Tongue (tissue), 3 donors: ENCODE results near the gene TNFSF9. TPM values are rescaled to one million over a fixed set of nuclear protein-coding genes. Genes with fewer than 3 reads are reported as not detected.
"Not testable (repeated sequence)": the region's sequence is repeated elsewhere in the genome, so short reads cannot be mapped to it uniquely, and the experiment has no call there.

Experiments
- DNase-seq: peaks from one replicate; pipeline ENCODE4 v3.0.0-alpha.2; 2015
- small RNA-seq: library from RNA; depleted of rRNA; stranded (forward); fragments of <200 nt; gene quantifications from one replicate; pipeline ENCODE3, GENCODE V24; 2014; ENCODE audit warnings: low replicate concordance
- total RNA-seq: library from RNA; depleted of rRNA; stranded (reverse); fragments of >200 nt; gene quantifications from one replicate; pipeline ENCODE4 v1.2.3, GENCODE V29; 2014

The TNFSF9 gene
- total RNA-seq, 1 donor from 2014 or later = 0.62 TPM

DNA sequence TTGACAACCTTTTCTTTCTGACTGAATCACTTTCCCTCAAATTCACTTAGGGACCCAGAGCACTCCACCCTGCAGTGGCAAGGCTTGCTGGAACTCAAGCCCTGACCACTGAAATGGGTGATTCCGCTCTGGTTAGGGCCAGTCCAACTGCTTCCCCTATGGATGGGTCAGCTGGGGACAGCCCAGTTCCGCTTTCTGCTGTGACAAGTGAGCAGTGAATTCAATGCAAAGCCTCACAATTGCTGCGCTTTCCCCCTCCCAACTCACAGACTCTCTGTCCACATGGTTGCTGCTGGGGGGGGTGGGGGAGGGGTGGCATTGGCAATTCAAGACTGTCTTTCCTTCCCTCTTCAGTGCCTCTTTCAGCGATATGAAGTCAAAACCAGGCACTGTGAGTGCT is 41.4 kb downstream of the TNFSF9 start:
- DNase-seq = no peak

DNA sequence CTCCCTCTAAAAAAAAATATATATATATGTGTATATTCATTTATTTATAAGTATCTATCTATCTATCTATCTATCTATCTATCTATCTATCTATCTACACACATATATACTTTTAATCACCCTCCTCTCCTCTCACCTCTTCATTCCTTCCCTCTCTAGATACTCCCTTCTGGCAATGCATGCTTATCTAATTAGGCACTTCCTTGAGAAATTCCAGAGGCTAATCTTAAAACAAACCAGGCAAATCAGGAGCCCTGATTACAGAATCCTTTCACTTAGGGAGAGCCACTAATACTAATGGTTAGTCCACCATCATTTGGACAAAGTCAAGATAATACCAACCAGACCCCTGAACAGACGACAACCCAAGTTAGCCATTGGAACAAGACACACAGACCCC is 42.5 kb downstream of the TNFSF9 start:
- no peak for DNase-seq

DNA sequence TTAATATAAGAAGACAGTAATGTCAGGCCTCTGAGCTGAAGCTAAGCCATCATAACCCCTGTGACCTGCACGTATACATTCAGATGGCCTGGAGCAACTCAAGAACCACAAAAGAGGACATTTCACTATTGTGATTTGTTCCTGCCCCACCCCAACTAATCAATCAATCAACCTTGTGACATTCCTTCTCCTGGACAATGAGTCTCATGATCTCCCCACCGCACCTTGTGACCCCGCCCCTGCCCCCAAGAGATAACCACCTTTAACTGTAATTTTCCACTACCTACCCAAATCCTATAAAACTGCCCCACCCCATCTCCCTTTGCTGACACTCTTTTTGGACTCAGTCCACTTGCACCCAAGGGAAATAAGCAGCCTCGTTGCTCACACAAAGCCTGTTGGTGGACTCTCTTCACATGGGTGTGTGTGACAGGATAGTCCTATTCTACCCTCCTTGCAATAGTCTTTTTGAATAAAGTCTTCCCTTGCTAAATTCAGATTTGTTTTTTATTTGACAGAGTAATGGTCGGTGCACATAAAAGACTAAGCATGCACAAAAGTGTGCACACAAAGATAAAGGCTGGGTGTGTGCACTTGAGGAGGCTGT is 46.1 kb downstream of the TNFSF9 start:
- no peak for DNase-seq

DNA sequence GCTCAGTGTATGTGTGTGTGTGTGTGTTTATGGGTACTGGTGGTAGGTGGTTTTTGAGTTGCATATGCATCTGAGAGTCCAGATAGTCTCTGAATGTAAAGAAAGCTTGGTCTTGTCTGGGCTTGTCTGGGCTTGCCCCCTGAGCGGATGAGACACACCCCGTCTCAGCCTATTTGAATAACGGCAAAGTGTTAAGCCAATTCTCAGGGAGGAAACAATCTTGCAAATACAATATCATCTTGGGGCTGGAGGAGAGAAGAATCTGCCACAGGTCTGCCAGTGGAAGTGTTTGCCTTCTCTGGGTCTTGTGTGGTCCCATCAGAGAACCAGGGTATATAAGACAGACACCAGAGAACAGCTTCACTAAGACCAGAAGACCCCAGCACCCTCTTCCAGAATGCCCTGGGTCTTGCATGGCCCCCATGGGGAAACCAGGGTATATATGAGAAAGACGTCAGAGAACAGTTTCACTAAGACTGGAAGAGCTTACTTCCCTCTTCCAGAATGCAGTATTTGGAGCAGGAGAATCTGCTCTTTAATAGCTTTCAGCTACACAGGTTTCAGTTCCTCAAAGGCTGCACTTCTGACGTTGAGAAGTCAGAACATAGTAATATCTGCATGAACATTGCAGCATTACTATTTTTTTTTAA is 46.8 kb downstream of the TNFSF9 start:
- DNase-seq = no peak

DNA sequence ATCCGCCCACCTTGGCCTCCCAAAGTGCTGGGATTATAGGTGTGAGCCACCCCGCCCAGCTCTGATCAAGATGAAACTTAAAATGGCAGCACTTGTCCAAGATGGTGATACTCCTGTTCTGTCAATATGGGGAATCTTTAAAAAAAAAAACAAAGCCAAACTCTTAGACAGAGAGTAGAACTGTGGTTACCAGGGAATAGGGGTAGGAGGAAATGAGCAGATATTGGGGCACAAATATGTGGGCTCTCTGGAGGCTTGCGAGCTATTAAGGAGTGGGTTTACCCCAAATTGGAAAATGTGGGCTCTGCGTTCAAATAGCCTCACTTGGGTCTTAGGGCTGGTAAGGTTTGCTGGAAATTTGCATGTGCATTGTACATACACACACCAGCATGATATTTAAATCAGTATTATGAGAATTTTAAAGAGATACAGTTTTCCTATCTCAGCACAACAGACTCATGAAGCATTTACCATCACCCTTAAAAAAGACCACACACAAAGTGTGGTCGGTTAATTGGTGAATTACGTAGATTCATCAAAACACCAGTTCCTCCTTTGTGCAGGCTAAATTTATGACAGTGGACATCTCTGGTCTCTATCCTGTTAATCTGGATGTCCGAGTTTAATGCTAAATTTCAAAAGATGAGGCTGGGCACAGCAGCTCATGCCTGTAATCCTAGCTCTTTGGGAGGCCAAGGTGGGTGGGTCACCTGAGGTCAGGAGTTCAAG is 48.8 kb downstream of the TNFSF9 start:
- DNase-seq = no peak

DNA sequence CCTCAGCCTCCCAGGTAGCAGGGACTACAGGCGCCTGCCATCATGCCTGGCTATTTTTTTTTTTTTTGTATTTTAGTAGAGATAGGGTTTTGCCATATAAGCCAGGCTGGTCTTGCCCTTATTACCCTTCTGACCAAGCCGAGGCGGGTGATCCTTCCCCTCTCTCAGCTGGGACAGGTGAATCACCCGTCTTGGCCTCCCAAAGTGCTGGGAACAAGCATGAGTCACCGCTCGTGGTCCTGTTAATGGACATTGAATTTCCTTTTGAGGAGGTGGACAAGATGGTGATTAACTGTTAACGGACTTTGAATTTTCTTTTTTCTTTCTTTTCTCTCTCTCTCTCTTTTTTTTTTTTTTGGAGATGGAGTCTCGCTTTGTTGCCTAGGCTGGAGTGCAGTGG is 49.5 kb downstream of the TNFSF9 start:
- no peak for DNase-seq

DNA sequence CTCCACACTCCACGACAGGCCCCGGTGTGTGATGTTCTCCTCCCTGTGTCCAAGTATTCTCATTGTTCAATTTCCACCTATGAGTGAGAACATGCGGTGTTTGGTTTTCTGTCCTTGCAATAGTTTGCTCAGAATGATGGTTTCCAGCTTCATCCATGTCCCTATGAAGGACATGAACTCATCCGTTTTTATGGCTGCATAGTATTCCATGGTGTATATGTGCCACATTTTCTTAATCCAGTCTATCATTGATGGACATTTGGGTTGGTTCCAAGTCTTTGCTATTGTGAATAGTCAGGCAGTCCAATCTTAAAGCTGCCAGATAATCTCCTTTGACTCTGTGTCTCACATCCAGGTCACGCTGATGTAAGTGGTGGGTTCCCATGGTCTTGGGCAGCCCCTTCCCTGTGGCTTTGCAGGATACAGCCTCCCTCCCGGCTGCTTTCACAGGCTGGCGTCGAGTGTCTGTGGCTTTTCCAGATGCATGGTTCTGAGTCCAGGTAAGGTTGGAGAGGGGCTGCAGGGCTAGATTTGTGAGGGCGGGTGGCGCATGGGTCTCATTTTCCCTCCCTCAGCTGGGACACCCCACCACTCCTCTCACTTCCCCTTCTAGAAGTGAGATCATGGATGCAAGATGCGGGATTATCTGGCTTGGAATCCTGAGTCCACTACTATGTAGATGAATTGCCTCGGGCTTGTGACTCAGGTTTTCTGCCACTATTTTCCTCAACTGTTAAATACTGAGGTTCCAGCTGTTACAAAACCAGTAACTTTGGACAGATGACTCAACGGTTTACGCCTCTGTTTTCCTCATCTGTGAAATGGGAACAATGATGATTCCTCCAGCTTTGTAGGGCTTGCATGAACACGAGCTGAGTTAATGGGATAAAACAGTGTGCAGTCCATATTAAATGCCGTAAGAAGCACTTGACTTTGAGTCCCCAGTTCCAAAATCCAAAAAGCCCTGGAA is 52.0 kb downstream of the TNFSF9 start:
- DNase-seq = not testable (repeated sequence)

Small RNA genes lying within 50 kb of the gene (small RNA-seq; reads per million reads assigned to genes)
- not detected for gene AC010503.2
- gene RF00019 = not detected

Other genes with a start within 250 kb of the TNFSF9 start
- not detected for gene ACER1, start 197.4 kb upstream of the TNFSF9 start, total RNA-seq
- 34.8 TPM for gene CLPP, start 169.5 kb upstream of the TNFSF9 start, total RNA-seq
- gene ALKBH7, start 158.2 kb upstream of the TNFSF9 start, total RNA-seq = 92.1 TPM
- 1.5 TPM for gene PSPN, start 155.1 kb upstream of the TNFSF9 start, total RNA-seq
- gene GTF2F1, start 137.9 kb upstream of the TNFSF9 start, total RNA-seq = 32.1 TPM
- gene KHSRP, start 106.2 kb upstream of the TNFSF9 start, total RNA-seq = 125 TPM
- gene SLC25A41, start 97.3 kb upstream of the TNFSF9 start, total RNA-seq = 0.41 TPM
- gene SLC25A23, start 71.2 kb upstream of the TNFSF9 start, total RNA-seq = 46.7 TPM
- gene CRB3, start 66.8 kb upstream of the TNFSF9 start, total RNA-seq = 2.7 TPM
- gene DENND1C, start 49.2 kb upstream of the TNFSF9 start, total RNA-seq = 0.51 TPM
- gene TUBB4A, start 28.7 kb upstream of the TNFSF9 start, total RNA-seq = 1.6 TPM
- gene CD70, start 60.1 kb downstream of the TNFSF9 start, total RNA-seq = not detected
- 0.31 TPM for gene TNFSF14, start 139.1 kb downstream of the TNFSF9 start, total RNA-seq
- gene C3, start 189.6 kb downstream of the TNFSF9 start, total RNA-seq = 27.8 TPM
- 35.2 TPM for gene GPR108, start 206.6 kb downstream of the TNFSF9 start, total RNA-seq
- 82.4 TPM for gene TRIP10, start 208.7 kb downstream of the TNFSF9 start, total RNA-seq
- gene SH2D3A, start 236.4 kb downstream of the TNFSF9 start, total RNA-seq = 4.8 TPM
- gene VAV1, start 241.7 kb downstream of the TNFSF9 start, total RNA-seq = 2.5 TPM